ENCODE data around the gene GPA33. TPM values are rescaled to one million over a fixed set of nuclear protein-coding genes. Genes with fewer than 3 reads are reported as not detected.

Gene GPA33
- total and polyA plus RNA-seq, 5 donors from 2014 or later, result 21.0 to 121 (median 56.6) TPM

- no peaks in the 10 kb centered on the region for H3K4me1 ChIP-seq (ENCODE audit: control insufficient read depth, insufficient read depth, low read length, poor library complexity, severe bottlenecking)
- H3K4me1 Mint-ChIP-seq, result no peaks in the 10 kb centered on the region
- H3K36me3 Mint-ChIP-seq, result no peaks in the 10 kb centered on the region
- peaks cover 42% of the 10 kb centered on the region for H3K27me3 Mint-ChIP-seq
- no peaks in the 10 kb centered on the region for H3K36me3 ChIP-seq (ENCODE audit: control insufficient read depth, insufficient read depth, low read length)
- no peak overlapping the region for H3K27ac Mint-ChIP-seq
- no peak for ATAC-seq (ENCODE audit: low read depth in 2 of 2)
- no peak overlapping the region for H3K27ac ChIP-seq (ENCODE audit: insufficient read depth, low read length, poor library complexity, severe bottlenecking)
- H3K9me3 ChIP-seq (ENCODE audit: control insufficient read depth in 2 of 2, low read length in 2 of 2), result no peaks in the 10 kb centered on the region
- no peak overlapping the region for H3K4me3 Mint-ChIP-seq
- DNase-seq, result no peak
- H3K9me3 Mint-ChIP-seq, result peaks cover 0 to 3% (median 0%) of the 10 kb centered on the region in 7 donors
- H3K27me3 ChIP-seq (ENCODE audit: control insufficient read depth, insufficient read depth, low read length), result peaks cover 34% of the 10 kb centered on the region
- no peak overlapping the region for H3K4me3 ChIP-seq (ENCODE audit: low read depth, low read length)
Measured at GRCh38 chr1:167132301-167133010, 42.3 kb upstream of the GPA33 start.

- H3K36me3 ChIP-seq (ENCODE audit: control insufficient read depth, insufficient read depth, low read length), result no peaks in the 10 kb centered on the region
- H3K27me3 ChIP-seq (ENCODE audit: control insufficient read depth, insufficient read depth, low read length), result peaks cover 26% of the 10 kb centered on the region
- no peak overlapping the region for H3K27ac ChIP-seq (ENCODE audit: insufficient read depth, low read length, poor library complexity, severe bottlenecking)
- Mint-ChIP-seq H3K4me1 (no peaks in the 10 kb centered on the region), H3K27me3 (peaks cover 47% of the 10 kb centered on the region), H3K4me3 (no peak overlapping the region), H3K27ac (no peak overlapping the region), H3K9me3 (peaks cover 0 to 3% (median 0%) of the 10 kb centered on the region in 7 donors), H3K36me3 (no peaks in the 10 kb centered on the region)
- H3K4me3 ChIP-seq (ENCODE audit: low read depth, low read length), result no peak overlapping the region
- no peaks in the 10 kb centered on the region for H3K4me1 ChIP-seq (ENCODE audit: control insufficient read depth, insufficient read depth, low read length, poor library complexity, severe bottlenecking)
- ATAC-seq (ENCODE audit: low read depth in 2 of 2), result no peak
- DNase-seq, result no peak
- no peaks in the 10 kb centered on the region for H3K9me3 ChIP-seq (ENCODE audit: control insufficient read depth in 2 of 2, low read length in 2 of 2)
Measured at GRCh38 chr1:167130829-167131510, 40.8 kb upstream of the GPA33 start.

- Histone ChIP-seq H3K4me3 (ENCODE audit: low read depth, low read length) (no peak overlapping the region), H3K27ac (ENCODE audit: insufficient read depth, low read length, poor library complexity, severe bottlenecking) (no peak overlapping the region), H3K27me3 (ENCODE audit: control insufficient read depth, insufficient read depth, low read length) (peaks cover 17% of the 10 kb centered on the region), H3K4me1 (ENCODE audit: control insufficient read depth, insufficient read depth, low read length, poor library complexity, severe bottlenecking) (no peaks in the 10 kb centered on the region), H3K36me3 (ENCODE audit: control insufficient read depth, insufficient read depth, low read length) (no peaks in the 10 kb centered on the region), H3K9me3 (ENCODE audit: control insufficient read depth in 2 of 2, low read length in 2 of 2) (no peaks in the 10 kb centered on the region)
- Mint-ChIP-seq H3K4me1 (peaks cover 0 to 3% (median 0%) of the 10 kb centered on the region in 4 donors), H3K36me3 (no peaks in the 10 kb centered on the region), H3K27ac (peak overlapping the region in 2 of 3 donors; percentile 47 to 86), H3K27me3 (peaks cover 39% of the 10 kb centered on the region), H3K4me3 (no peak overlapping the region), H3K9me3 (no peaks in the 10 kb centered on the region)
- ATAC-seq (ENCODE audit: low read depth in 2 of 2), result no peak
- peak in 1 of 3 donors; percentile 22 for DNase-seq
Measured at GRCh38 chr1:167128261-167129227, 38.4 kb upstream of the GPA33 start.

GRCh38 chr1:167127661-167128060 is 37.5 kb upstream of the GPA33 start:
- Histone ChIP-seq H3K9me3 (ENCODE audit: control insufficient read depth in 2 of 2, low read length in 2 of 2) (no peaks in the 10 kb centered on the region), H3K27me3 (ENCODE audit: control insufficient read depth, insufficient read depth, low read length) (peaks cover 13% of the 10 kb centered on the region), H3K27ac (ENCODE audit: insufficient read depth, low read length, poor library complexity, severe bottlenecking) (no peak overlapping the region), H3K4me1 (ENCODE audit: control insufficient read depth, insufficient read depth, low read length, poor library complexity, severe bottlenecking) (no peaks in the 10 kb centered on the region), H3K4me3 (ENCODE audit: low read depth, low read length) (no peak overlapping the region), H3K36me3 (ENCODE audit: control insufficient read depth, insufficient read depth, low read length) (no peaks in the 10 kb centered on the region)
- DNase-seq (no peak), ATAC-seq (ENCODE audit: low read depth in 2 of 2) (no peak)
- Mint-ChIP-seq H3K27me3 (peaks cover 38% of the 10 kb centered on the region), H3K36me3 (no peaks in the 10 kb centered on the region), H3K4me1 (peaks cover 0 to 3% (median 0%) of the 10 kb centered on the region in 4 donors), H3K27ac (no peak overlapping the region), H3K4me3 (no peak overlapping the region), H3K9me3 (no peaks in the 10 kb centered on the region)

- DNase-seq, result no peak
- Histone ChIP-seq H3K4me1 (ENCODE audit: control insufficient read depth, insufficient read depth, low read length, poor library complexity, severe bottlenecking) (no peaks in the 10 kb centered on the region), H3K36me3 (ENCODE audit: control insufficient read depth, insufficient read depth, low read length) (no peaks in the 10 kb centered on the region), H3K27ac (ENCODE audit: insufficient read depth, low read length, poor library complexity, severe bottlenecking) (no peak overlapping the region), H3K4me3 (ENCODE audit: low read depth, low read length) (no peak overlapping the region), H3K9me3 (ENCODE audit: control insufficient read depth in 2 of 2, low read length in 2 of 2) (no peaks in the 10 kb centered on the region), H3K27me3 (ENCODE audit: control insufficient read depth, insufficient read depth, low read length) (peaks cover 13% of the 10 kb centered on the region)
- peaks cover 0 to 3% (median 0%) of the 10 kb centered on the region in 4 donors for H3K4me1 Mint-ChIP-seq
- no peaks in the 10 kb centered on the region for H3K9me3 Mint-ChIP-seq
- H3K27me3 Mint-ChIP-seq, result peaks cover 33% of the 10 kb centered on the region
- peak overlapping the region in 1 of 4 donors; percentile 10 for H3K4me3 Mint-ChIP-seq
- no peaks in the 10 kb centered on the region for H3K36me3 Mint-ChIP-seq
- H3K27ac Mint-ChIP-seq, result no peak overlapping the region
- no peak for ATAC-seq (ENCODE audit: low read depth in 2 of 2)
Measured at GRCh38 chr1:167127236-167127635, 37.1 kb upstream of the GPA33 start.

GRCh38 chr1:167126811-167127210 is 36.6 kb upstream of the GPA33 start:
- ATAC-seq (ENCODE audit: low read depth in 2 of 2) (no peak), DNase-seq (no peak)
- Histone ChIP-seq H3K27ac (ENCODE audit: insufficient read depth, low read length, poor library complexity, severe bottlenecking) (no peak overlapping the region), H3K36me3 (ENCODE audit: control insufficient read depth, insufficient read depth, low read length) (no peaks in the 10 kb centered on the region), H3K4me1 (ENCODE audit: control insufficient read depth, insufficient read depth, low read length, poor library complexity, severe bottlenecking) (peaks cover under 1% of the 10 kb centered on the region), H3K27me3 (ENCODE audit: control insufficient read depth, insufficient read depth, low read length) (peaks cover 13% of the 10 kb centered on the region), H3K4me3 (ENCODE audit: low read depth, low read length) (no peak overlapping the region), H3K9me3 (ENCODE audit: control insufficient read depth in 2 of 2, low read length in 2 of 2) (no peaks in the 10 kb centered on the region)
- Mint-ChIP-seq H3K4me3 (no peak overlapping the region), H3K27ac (no peak overlapping the region), H3K36me3 (no peaks in the 10 kb centered on the region), H3K4me1 (peaks cover 0 to 4% (median 2%) of the 10 kb centered on the region in 4 donors), H3K27me3 (peaks cover 33% of the 10 kb centered on the region), H3K9me3 (no peaks in the 10 kb centered on the region)

- no peak overlapping the region for H3K27ac ChIP-seq (ENCODE audit: insufficient read depth, low read length, poor library complexity, severe bottlenecking)
- no peaks in the 10 kb centered on the region for H3K9me3 Mint-ChIP-seq
- H3K36me3 Mint-ChIP-seq, result no peaks in the 10 kb centered on the region
- H3K36me3 ChIP-seq (ENCODE audit: control insufficient read depth, insufficient read depth, low read length), result no peaks in the 10 kb centered on the region
- DNase-seq (no peak), ATAC-seq (ENCODE audit: low read depth in 2 of 2) (no peak)
- H3K4me1 Mint-ChIP-seq, result peaks cover 0 to 6% (median 4%) of the 10 kb centered on the region in 4 donors
- H3K4me1 ChIP-seq (ENCODE audit: control insufficient read depth, insufficient read depth, low read length, poor library complexity, severe bottlenecking), result peaks cover 5% of the 10 kb centered on the region
- no peak overlapping the region for H3K4me3 ChIP-seq (ENCODE audit: low read depth, low read length)
- H3K27me3 Mint-ChIP-seq, result peaks cover 34% of the 10 kb centered on the region
- no peaks in the 10 kb centered on the region for H3K9me3 ChIP-seq (ENCODE audit: control insufficient read depth in 2 of 2, low read length in 2 of 2)
- H3K4me3 Mint-ChIP-seq, result no peak overlapping the region
- H3K27ac Mint-ChIP-seq, result peak overlapping the region in 1 of 3 donors; percentile 38
- peaks cover 13% of the 10 kb centered on the region for H3K27me3 ChIP-seq (ENCODE audit: control insufficient read depth, insufficient read depth, low read length)
Measured at GRCh38 chr1:167126317-167126716, 36.1 kb upstream of the GPA33 start.
